ENCODE measurements around the gene CFAP69. TPM values are rescaled to one million over a fixed set of nuclear protein-coding genes. Genes with fewer than 3 reads are reported as not detected.

CFAP69 gene
- total and polyA plus RNA-seq, 2 experiments from 2014 or later = 4.9 to 7.9 TPM

DNA sequence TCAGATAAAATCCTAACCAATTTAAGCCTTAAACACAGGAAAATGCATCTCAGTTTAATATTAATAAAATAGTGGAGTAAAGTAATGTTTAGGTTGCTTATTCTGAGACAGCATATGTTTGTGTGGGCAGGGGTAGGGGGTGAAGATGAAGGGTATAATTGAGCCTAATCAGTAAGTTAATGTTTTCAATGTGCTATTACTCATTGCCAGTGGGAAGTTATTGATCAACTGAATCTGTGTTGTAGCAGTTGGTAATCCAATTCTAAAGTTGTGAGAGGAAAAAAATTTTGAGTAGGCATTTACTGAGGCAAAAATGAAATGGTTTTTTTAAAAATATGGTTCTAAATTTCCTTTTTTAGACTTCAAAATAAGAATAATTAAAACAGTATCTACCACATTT is 16.5 kb downstream of the CFAP69 start:
- H3K27me3 ChIP-seq (ENCODE audit: insufficient read depth) = no peaks in the 10 kb centered on the region
- no peaks in the 10 kb centered on the region for H3K36me3 Mint-ChIP-seq (ENCODE audit: low read depth)

More for the DNA sequence above, 16.5 kb downstream of the CFAP69 start:
- TF ChIP-seq, protein P1, sequence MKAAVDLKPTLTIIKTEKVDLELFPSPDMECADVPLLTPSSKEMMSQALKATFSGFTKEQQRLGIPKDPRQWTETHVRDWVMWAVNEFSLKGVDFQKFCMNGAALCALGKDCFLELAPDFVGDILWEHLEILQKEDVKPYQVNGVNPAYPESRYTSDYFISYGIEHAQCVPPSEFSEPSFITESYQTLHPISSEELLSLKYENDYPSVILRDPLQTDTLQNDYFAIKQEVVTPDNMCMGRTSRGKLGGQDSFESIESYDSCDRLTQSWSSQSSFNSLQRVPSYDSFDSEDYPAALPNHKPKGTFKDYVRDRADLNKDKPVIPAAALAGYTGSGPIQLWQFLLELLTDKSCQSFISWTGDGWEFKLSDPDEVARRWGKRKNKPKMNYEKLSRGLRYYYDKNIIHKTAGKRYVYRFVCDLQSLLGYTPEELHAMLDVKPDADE (IDR thresholded peaks at IDR 0.05) = no peak
- TF ChIP-seq POLR2AphosphoS5 (IDR thresholded peaks at IDR 0.05; ENCODE audit: low read depth) (no peak), ZNF462 (CRISPR knock-in tag; IDR thresholded peaks at IDR 0.05) (no peak), EZH2phosphoT487 (IDR thresholded peaks at IDR 0.05; ENCODE audit: unreplicated experiment) (no peak), ZNF331 (CRISPR knock-in tag; IDR thresholded peaks at IDR 0.05; ENCODE audit: low read depth) (no peak), EZH2 (IDR thresholded peaks at IDR 0.05; ENCODE audit: low read depth, unreplicated experiment) (no peak), ZNF114 (CRISPR knock-in tag; IDR thresholded peaks at IDR 0.05) (no peak), STAT1 (IDR thresholded peaks at IDR 0.05; ENCODE audit: unreplicated experiment) (no peak), JUNB (IDR thresholded peaks at IDR 0.05; ENCODE audit: unreplicated experiment) (no peak), CTCF (conservative IDR thresholded peaks at IDR 0.05; ENCODE audit: low read depth in 2 of 2) (no peak), NANOG (IDR thresholded peaks at IDR 0.05; ENCODE audit: borderline replicate concordance) (no peak), CREB1 (CRISPR knock-in tag; IDR thresholded peaks at IDR 0.05; ENCODE audit: low read depth) (no peak)
- TF ChIP-seq, protein P2, sequence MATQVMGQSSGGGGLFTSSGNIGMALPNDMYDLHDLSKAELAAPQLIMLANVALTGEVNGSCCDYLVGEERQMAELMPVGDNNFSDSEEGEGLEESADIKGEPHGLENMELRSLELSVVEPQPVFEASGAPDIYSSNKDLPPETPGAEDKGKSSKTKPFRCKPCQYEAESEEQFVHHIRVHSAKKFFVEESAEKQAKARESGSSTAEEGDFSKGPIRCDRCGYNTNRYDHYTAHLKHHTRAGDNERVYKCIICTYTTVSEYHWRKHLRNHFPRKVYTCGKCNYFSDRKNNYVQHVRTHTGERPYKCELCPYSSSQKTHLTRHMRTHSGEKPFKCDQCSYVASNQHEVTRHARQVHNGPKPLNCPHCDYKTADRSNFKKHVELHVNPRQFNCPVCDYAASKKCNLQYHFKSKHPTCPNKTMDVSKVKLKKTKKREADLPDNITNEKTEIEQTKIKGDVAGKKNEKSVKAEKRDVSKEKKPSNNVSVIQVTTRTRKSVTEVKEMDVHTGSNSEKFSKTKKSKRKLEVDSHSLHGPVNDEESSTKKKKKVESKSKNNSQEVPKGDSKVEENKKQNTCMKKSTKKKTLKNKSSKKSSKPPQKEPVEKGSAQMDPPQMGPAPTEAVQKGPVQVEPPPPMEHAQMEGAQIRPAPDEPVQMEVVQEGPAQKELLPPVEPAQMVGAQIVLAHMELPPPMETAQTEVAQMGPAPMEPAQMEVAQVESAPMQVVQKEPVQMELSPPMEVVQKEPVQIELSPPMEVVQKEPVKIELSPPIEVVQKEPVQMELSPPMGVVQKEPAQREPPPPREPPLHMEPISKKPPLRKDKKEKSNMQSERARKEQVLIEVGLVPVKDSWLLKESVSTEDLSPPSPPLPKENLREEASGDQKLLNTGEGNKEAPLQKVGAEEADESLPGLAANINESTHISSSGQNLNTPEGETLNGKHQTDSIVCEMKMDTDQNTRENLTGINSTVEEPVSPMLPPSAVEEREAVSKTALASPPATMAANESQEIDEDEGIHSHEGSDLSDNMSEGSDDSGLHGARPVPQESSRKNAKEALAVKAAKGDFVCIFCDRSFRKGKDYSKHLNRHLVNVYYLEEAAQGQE (IDR thresholded peaks at IDR 0.05; ENCODE audit: unreplicated experiment) = no peak
- no peak overlapping the region for H3K4me2 ChIP-seq
- no peaks in the 10 kb centered on the region for H3K36me3 ChIP-seq (ENCODE audit: insufficient read depth)
- no peak overlapping the region for H3K4me3 Mint-ChIP-seq
- no peak for ATAC-seq
- no peaks in the 10 kb centered on the region for H3F3A ChIP-seq (replicated peaks; ENCODE audit: low read depth)
- no peaks in the 10 kb centered on the region for H3K27me3 Mint-ChIP-seq (ENCODE audit: insufficient read depth, low read depth, poor library complexity)
- H4K20me1 ChIP-seq (replicated peaks; ENCODE audit: insufficient read depth) = no peaks in the 10 kb centered on the region
- no peaks in the 10 kb centered on the region for H3K4me1 Mint-ChIP-seq
- no peak overlapping the region for H3K27ac ChIP-seq (ENCODE audit: low read depth)
- DNase-seq (ENCODE audit: low spot score) = no peak
- H3K79me2 ChIP-seq (replicated peaks; ENCODE audit: insufficient read depth) = no peaks in the 10 kb centered on the region
- H3K9me2 ChIP-seq (ENCODE audit: insufficient read depth) = no peaks in the 10 kb centered on the region
- no peaks in the 10 kb centered on the region for H3K9me3 Mint-ChIP-seq
- H3K27ac Mint-ChIP-seq = no peak overlapping the region
- H2AFZ ChIP-seq = no peak overlapping the region
- no peak overlapping the region for H3K4me3 ChIP-seq
- H3K4me1 ChIP-seq (ENCODE audit: insufficient read depth) = no peaks in the 10 kb centered on the region

Data from GM23338 (cell line).